GM06990 (cell line): ENCODE measurements around the gene PTPRN2.

Source experiments
- DNase-seq: peaks from one replicate; pipeline ENCODE4 v3.0.0-alpha.2; 2011; ENCODE audit not compliant: insufficient read length; ENCODE audit errors: extremely low read depth
- H3K27me3 ChIP-seq: replicated peaks from 2 replicates; pipeline ENCODE4 v1.6.0; 2011; ENCODE audit warnings: low read length; ENCODE audit not compliant: control insufficient read depth, insufficient read depth
- H3K36me3 ChIP-seq: 2 replicates; pipeline ENCODE4 v1.5.1; 2011; ENCODE audit warnings: low read length; ENCODE audit not compliant: control insufficient read depth, insufficient read depth
- H3K4me3 ChIP-seq: replicated peaks from 2 replicates; pipeline ENCODE4 v1.5.1; 2011; ENCODE audit warnings: low read depth, mild to moderate bottlenecking, control low read depth, low read length
- CTCF ChIP-seq: IDR thresholded peaks from 2 replicates; pipeline ENCODE4 v1.5.1; 2011; ENCODE audit warnings: low read length, control low read depth, mild to moderate bottlenecking, inconsistent platforms; ENCODE audit not compliant: insufficient read depth, poor library complexity, severe bottlenecking

Gene PTPRN2

GRCh38 chr7:158520825-158521224 is 66.8 kb downstream of the PTPRN2 start:
- Histone ChIP-seq H3K4me3 (no peak overlapping the region), H3K27me3 (no peaks in the 10 kb centered on the region), H3K36me3 (no peaks in the 10 kb centered on the region)
- DNase-seq: no peak
- no peak for TF ChIP-seq CTCF

- Histone ChIP-seq H3K27me3 (no peaks in the 10 kb centered on the region), H3K4me3 (no peak overlapping the region), H3K36me3 (no peaks in the 10 kb centered on the region)
- no peak for DNase-seq
- TF ChIP-seq CTCF: no peak
These were observed 67.9 kb downstream of the PTPRN2 start for GRCh38 chr7:158519633-158520174.

- Histone ChIP-seq H3K4me3 (no peak overlapping the region), H3K27me3 (no peaks in the 10 kb centered on the region), H3K36me3 (no peaks in the 10 kb centered on the region)
- TF ChIP-seq CTCF: no peak
- DNase-seq: no peak
These were observed 68.5 kb downstream of the PTPRN2 start for GRCh38 chr7:158518980-158519632.

GRCh38 chr7:158517571-158517970 is 70.1 kb downstream of the PTPRN2 start:
- H3K27me3 ChIP-seq: no peaks in the 10 kb centered on the region
- TF ChIP-seq CTCF: no peak
- H3K4me3 ChIP-seq: no peak overlapping the region
- DNase-seq: no peak
- H3K36me3 ChIP-seq: no peaks in the 10 kb centered on the region

- DNase-seq: no peak
- H3K27me3 ChIP-seq: no peaks in the 10 kb centered on the region
- H3K4me3 ChIP-seq: no peak overlapping the region
- no peaks in the 10 kb centered on the region for H3K36me3 ChIP-seq
- no peak for TF ChIP-seq CTCF
These were observed 70.6 kb downstream of the PTPRN2 start for GRCh38 chr7:158517072-158517471.
